Inferior parietal cortex (tissue), 1 donor: ENCODE measurements around the gene NDUFS4.
"Not testable (repeated sequence)": the region's sequence is repeated elsewhere in the genome, so short reads cannot be mapped to it uniquely, and the experiment has no call there.

Experiments used
- DNase-seq: peaks from one replicate; pipeline ENCODE4 v3.0.0-alpha.2; 2016; ENCODE audit errors: extremely low spot score

The NDUFS4 gene

DNA sequence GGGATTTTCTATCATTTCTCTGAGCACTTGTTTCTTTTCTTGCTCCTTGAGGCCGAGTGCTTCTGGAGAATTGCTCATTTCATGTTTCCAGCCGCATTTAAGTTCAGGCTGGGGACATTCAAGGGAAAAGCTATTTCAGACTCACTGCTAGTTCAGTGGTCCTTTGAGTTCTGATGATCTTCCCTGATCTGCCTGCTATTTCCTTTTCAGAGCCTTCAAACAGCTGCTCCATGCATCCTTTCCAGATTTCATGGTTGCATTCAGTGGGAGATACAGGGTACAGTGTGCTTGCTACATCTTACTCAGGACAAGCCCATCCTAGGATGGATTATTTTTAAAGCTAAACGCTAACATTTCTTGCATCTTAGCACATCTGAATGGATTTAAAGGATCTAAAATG lies 14.7 kb downstream of the NDUFS4 start:
- DNase-seq, result no peak

- DNase-seq, result no peak
Measured at GRCh38 chr5:53575831-53576230, 15.4 kb downstream of the NDUFS4 start.

GRCh38 chr5:53576674-53577073 lies 16.2 kb downstream of the NDUFS4 start:
- DNase-seq, result no peak

- DNase-seq, result no peak
Measured at GRCh38 chr5:53578854-53579253, 18.4 kb downstream of the NDUFS4 start.

GRCh38 chr5:53580547-53580946 lies 20.1 kb downstream of the NDUFS4 start:
- DNase-seq, result no peak

- no peak for DNase-seq
Measured at GRCh38 chr5:53582225-53582624, 21.8 kb downstream of the NDUFS4 start.

DNA sequence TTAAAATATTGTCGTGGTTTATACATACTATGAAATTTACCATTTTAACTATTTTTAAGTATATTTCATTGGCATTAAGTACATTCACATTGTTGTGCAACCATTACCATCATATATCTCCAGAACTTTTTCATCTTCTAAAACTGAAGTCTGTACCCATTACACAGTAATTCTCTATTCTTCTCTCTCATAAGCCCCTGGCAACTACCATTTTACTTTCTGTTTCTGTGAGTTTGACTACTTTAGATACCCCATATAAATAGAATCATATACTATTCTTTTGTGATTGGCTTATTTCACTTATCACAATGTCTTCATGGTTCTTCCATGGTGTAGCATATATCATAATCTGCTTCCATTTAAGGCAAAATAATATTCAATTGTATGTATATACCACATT lies 30.3 kb downstream of the NDUFS4 start:
- DNase-seq, result no peak

GRCh38 chr5:53594419-53594818 lies 34.0 kb downstream of the NDUFS4 start:
- no peak for DNase-seq

DNA sequence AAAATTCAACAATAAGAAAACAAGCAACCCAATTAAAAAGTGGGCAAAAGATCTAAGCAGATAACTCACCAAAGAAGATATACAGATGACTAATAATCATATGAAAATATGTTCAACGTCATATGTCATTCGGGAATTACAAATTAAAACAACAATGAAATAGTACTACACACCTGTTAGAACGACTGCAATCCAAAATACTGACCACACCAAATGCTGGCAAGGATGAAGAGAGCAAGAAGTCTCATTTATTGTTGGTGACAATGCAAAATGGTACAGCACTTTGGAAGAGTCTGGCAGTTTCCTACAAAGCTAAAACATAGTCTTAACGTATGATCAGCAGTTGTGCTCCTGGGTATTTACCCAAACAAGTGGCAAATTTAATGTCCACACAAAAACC lies 37.5 kb downstream of the NDUFS4 start:
- no peak for DNase-seq

- no peak for DNase-seq
Measured at GRCh38 chr5:53601570-53601969, 41.1 kb downstream of the NDUFS4 start.

DNA sequence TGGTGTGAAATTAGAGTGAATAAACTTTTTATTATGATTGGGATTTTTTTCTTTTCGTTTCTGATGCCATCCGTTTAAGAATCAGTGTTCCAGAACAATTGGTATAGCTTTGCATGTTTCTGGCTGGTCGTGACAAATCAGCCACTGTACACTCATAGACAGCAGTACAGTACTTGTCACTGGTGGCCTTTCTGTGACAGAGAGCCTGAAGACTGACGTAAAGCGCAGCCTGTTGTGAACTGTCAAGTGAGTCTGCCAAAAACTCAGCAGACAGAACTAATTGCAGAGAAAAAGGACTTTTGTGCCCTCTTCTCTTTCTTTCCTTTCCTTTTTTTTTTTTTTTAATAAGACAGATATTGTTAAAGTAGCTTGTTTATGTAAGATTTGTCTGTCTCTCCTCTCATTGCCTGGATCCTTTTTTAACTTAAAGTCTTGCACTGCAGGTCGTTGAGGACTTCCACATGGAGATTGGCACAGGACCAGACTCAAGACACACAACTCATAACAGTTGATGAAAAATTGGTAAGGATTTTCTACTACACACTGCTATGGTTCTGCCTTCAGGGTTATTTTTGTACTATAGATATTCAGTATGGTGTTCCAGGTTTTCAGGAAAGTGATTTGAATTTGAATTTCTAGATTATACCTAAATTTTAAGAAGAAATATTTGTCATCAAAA lies 42.7 kb downstream of the NDUFS4 start:
- no peak for DNase-seq

- no peak for DNase-seq
Measured at GRCh38 chr5:53604309-53604708, 43.9 kb downstream of the NDUFS4 start.

- DNase-seq, result no peak
Measured at GRCh38 chr5:53607886-53608285, 47.4 kb downstream of the NDUFS4 start.

DNA sequence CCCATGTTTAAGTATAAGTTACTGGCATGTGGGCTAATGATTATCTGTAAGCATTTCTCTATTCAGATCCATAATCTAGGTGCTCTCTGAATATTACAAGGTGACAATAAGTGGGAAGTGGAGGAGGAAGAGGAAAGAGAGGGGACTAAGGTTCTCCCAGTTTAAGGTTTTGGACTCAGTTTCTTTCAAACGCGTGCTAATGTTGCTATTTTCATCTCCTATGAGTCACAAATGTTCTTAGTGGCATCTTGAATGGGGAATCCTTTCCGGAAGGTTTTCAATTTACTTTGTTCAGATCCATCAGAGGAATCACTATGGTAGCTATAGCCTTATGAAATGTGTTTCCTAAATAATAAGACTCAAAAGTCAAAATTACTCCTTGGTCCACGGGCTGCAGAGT lies 48.5 kb downstream of the NDUFS4 start:
- DNase-seq, result not testable (repeated sequence)

GRCh38 chr5:53613061-53613460 lies 52.6 kb downstream of the NDUFS4 start:
- DNase-seq, result no peak

GRCh38 chr5:53613536-53613935 lies 53.1 kb downstream of the NDUFS4 start:
- DNase-seq, result no peak

DNA sequence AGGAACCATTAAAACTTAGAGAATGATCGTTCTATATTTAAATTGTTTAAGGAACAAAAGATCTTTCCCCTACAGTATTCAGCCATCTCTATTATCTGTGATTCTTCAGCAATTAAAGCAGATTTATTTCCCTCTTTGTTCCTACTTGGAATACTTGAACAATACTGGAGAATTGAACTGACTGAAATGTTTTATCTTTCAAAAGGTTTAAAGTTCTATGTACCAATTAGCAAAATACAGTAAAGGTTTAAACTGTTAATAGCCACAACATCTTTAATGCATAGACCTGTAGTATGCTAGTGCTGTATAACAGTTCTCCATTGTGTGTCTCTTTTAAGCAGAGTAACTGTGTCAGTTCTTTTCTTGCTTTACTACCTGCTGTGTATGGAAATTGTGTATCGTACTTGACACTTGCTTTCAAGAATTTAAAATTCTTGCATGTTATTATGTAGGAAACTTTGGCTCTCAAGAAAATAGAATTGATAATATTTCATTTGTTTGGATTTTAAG lies 54.0 kb downstream of the NDUFS4 start:
- DNase-seq, result no peak

DNA sequence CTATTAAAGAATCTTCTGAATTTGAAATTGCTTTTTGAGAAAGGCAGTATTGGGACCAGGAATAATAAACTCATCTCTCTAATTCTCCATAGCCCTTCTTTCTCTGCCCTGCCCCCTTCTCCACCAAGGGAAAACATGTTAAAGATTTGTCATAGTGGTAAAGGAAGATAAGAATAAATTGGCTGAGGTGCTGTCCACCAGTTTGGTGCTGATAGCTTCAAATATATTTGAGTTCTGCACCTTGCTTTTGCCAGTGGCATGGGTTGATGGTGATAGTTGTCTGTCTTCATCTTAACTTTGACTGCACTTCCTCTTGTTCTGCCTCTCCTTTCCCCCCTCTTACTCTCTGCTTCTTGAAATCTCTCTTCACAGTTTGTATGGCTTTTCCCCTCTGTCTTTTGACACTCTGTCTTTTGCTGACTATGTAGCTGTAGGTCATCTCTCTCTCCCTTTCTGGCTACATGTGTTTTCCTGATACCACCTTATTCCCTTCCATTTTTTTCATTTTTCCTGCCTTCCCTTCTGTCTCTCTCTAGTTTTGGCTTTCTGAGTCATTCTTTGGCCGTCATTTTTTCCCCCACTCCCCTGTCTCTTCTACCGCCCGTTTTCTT lies 56.6 kb downstream of the NDUFS4 start:
- no peak for DNase-seq

GRCh38 chr5:53631251-53631650 lies 70.8 kb downstream of the NDUFS4 start:
- no peak for DNase-seq

DNA sequence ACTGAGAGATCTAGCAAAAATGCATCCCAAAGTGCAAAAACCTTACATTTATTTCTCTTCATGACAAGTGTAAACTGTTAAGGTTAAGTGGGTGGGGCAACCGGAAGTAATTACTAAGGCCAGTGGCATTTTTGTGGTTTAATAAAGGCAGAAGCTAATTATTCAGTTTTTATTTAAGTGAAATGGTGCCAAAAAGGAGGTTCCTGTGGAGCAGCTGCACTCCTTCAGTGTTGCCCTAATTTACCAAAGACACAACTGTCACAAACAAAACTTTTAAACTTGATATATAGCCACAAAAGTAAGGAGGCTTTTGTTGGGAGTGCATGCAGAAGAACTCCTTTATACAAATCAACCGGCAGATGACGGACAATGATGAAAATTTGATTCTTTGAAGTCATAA lies 81.6 kb downstream of the NDUFS4 start:
- no peak for DNase-seq

DNA sequence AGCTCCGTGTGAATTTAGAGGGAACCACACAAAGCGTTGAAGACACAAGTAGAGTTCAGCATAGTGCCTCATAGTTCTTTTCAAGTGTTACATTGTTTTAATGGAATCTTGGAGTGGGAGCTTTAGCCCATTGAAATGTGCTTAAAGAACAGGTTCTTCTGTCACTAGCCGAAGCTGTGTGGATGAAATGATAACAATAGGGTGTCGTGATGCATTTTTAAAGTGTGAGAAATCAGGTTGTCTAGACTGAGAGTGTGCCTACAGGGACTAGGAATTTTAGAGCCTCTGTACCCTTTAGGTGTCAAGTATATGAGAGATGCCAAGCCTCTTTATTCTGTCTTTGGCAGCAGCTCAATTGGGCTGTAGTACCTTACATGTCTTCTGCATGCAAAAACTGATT lies 83.0 kb downstream of the NDUFS4 start:
- DNase-seq, result no peak

DNA sequence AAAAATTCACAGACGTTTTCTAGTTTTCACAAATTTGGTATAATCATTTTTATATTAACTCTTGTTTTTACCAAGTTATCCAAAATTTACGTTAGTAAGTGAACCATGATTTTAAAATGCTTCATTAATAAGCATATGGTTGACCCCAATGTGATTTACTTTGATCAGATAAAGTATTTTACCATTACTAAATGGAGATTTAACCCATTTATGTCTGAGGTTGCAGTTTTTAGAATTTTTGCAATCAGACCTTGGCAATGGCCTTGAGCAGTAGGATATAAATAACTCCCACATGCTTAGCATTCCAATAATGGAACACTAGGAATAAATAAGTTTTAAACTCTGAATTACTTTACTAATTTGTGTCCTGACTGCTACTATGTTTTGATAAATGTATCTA lies 84.6 kb downstream of the NDUFS4 start:
- no peak for DNase-seq

DNA sequence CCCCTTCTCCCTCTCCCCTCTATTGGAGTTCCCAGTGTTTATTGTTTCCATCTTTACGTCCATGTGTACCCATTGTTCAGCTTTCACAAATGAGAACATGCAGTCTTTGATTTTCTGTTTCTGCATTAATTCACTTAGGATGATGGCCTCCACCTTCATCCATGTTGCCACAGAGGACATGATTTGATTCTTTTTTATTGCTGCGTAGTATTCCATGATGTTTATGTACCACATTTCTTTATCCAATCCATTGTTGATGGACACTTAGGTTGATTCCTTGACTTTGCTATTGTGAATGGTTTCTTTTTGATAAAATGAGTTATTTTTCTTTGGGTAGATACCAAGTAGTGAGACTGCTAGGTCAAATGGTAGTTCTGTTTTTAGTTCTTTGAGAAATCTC lies 88.9 kb downstream of the NDUFS4 start:
- no peak for DNase-seq

DNA sequence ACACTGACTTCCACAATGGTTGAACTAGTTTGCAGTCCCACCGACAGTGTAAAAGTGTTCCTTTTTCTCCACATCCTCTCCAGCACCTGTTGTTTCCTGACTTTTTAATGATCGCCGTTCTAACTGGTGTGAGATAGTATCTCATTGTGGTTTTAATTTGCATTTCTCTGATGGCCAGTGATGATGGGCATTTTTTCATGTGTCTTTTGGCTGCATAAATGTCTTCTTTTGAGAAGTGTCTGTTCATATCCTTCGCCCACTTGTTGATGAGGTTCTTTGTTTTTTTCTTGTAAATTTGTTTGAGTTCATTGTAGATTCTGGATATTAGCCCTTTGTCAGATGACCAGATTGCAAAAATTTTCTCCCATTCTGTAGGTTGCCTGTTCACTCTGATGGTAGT lies 100.1 kb downstream of the NDUFS4 start:
- not testable (repeated sequence) for DNase-seq
